ENCODE measurements around the gene IPCEF1.

DNA sequence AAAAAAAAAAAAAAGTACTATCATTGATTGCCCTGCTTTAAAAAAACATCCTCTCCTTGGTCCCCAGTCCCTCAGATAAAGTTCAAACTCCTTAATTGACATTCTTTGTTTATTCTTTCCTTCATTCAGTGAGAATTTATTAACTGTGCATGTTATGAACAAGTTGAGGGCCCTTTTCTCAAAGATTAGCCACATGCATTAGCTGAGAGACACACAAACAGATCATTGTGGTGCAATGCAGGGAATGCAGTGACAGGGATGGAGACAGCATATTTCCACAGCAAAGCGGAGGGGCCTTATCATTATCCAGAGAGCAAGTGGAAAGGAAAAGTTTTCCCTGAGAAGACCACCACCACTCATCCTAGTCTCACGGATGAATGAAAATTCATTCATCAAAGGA lies 21.9 kb upstream of the IPCEF1 start:
- TF ChIP-seq, protein P1, sequence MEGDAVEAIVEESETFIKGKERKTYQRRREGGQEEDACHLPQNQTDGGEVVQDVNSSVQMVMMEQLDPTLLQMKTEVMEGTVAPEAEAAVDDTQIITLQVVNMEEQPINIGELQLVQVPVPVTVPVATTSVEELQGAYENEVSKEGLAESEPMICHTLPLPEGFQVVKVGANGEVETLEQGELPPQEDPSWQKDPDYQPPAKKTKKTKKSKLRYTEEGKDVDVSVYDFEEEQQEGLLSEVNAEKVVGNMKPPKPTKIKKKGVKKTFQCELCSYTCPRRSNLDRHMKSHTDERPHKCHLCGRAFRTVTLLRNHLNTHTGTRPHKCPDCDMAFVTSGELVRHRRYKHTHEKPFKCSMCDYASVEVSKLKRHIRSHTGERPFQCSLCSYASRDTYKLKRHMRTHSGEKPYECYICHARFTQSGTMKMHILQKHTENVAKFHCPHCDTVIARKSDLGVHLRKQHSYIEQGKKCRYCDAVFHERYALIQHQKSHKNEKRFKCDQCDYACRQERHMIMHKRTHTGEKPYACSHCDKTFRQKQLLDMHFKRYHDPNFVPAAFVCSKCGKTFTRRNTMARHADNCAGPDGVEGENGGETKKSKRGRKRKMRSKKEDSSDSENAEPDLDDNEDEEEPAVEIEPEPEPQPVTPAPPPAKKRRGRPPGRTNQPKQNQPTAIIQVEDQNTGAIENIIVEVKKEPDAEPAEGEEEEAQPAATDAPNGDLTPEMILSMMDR (IDR thresholded peaks at IDR 0.05), result no peak
- no peak for TF ChIP-seq POLR2A (IDR thresholded peaks at IDR 0.05)

Data from transverse colon (tissue), 3 donors.